Stimulated activated CD4-positive, alpha-beta T cell treated with anti-CD3 and anti-CD28 coated beads, Interleukin-12 subunit alpha, Interleukin-12 subunit beta, amount 100 ng/mL, for 24 hours (primary cell): ENCODE results near the gene TNFRSF8.

Experiments
- DNase-seq, 2 experiments: peaks; one replicate each; pipeline ENCODE4 v3.0.0-alpha.2; 2020; ENCODE audit warnings: low read depth in 2 of 2

TNFRSF8 gene

GRCh38 chr1:12188657-12189327 lies 125.7 kb downstream of the TNFRSF8 start:
- DNase-seq, result no peak

- DNase-seq, result no peak
Observed at GRCh38 chr1:12189328-12189682, 126.2 kb downstream of the TNFRSF8 start.

GRCh38 chr1:12191242-12192032 lies 128.3 kb downstream of the TNFRSF8 start:
- no peak for DNase-seq
